PFSK-1 (cell line): ENCODE measurements around the gene IMPG2.

Source experiments
- FOXP2 ChIP-seq: optimal IDR thresholded peaks from 2 replicates; pipeline ENCODE3; 2011; ENCODE audit warnings: borderline replicate concordance, control low read depth, inconsistent platforms; ENCODE audit not compliant: insufficient read depth; ENCODE audit errors: extremely low read length, extremely low read depth
- POLR2AphosphoS5 ChIP-seq: IDR thresholded peaks from 2 replicates; pipeline ENCODE4 v1.6.1; 2012; ENCODE audit warnings: low read depth, mild to moderate bottlenecking, control low read depth, low read length, moderate library complexity
- REST ChIP-seq, 2 experiments: IDR thresholded peaks; 2 replicates each; pipeline versions ENCODE4 v1.6.1 to v1.8.0; 2011 to 2012; ENCODE audit warnings: low read depth in 2 of 2, low read length in 2 of 2, control low read depth in 1 of 2, inconsistent platforms in 1 of 2, mild to moderate bottlenecking in 1 of 2, moderate library complexity in 1 of 2; ENCODE audit not compliant: insufficient read depth in 1 of 2
- SIN3A ChIP-seq: IDR thresholded peaks from 2 replicates; pipeline ENCODE4 v1.6.1; 2012; ENCODE audit warnings: mild to moderate bottlenecking, low read length, moderate library complexity, borderline replicate concordance; ENCODE audit not compliant: insufficient read depth
- TAF1 ChIP-seq: IDR thresholded peaks from 2 replicates; pipeline ENCODE4 v1.6.1; 2012; ENCODE audit warnings: low read length, control low read depth, borderline replicate concordance; ENCODE audit not compliant: insufficient read depth

- TF ChIP-seq TAF1 (no peak), POLR2AphosphoS5 (no peak), REST (IDR thresholded peaks at IDR 0.05; ENCODE audit: insufficient read depth in 1 of 2, low read depth in 2 of 2, low read length in 2 of 2) (no peak), SIN3A (no peak), FOXP2 (no peak)
These were observed 117.0 kb downstream of the IMPG2 start for GRCh38 chr3:101203411-101203810.
